OCI-LY7 (cell line): ENCODE data around the gene CTDSP1. TPM values are rescaled to one million over a fixed set of nuclear protein-coding genes. Genes with fewer than 3 reads are reported as not detected.

Experiments used
- BruUV-seq: library from RNA; stranded (reverse); fragments of 400-500 nt; replicated peaks from 2 replicates; lab custom pipeline; 2021; lab: Mats Ljungman, UMichigan
- CTCF ChIA-PET: fragments of 300-600 bp; sonication (Branson Sonifier 250); formaldehyde crosslinking; loops from one replicate; lab custom pipeline; 2022; ENCODE audit warnings: antibody characterized with exemption; ENCODE audit not compliant: unreplicated experiment; lab: Charles Lee
- POLR2A ChIA-PET: fragments of 300-600 bp; sonication (Branson Sonifier 250); formaldehyde crosslinking; loops from one replicate; lab custom pipeline; 2022; ENCODE audit warnings: antibody characterized with exemption; lab: Charles Lee
- DNase-seq: peaks from one replicate; pipeline ENCODE4 v3.0.0-alpha.2; 2015; ENCODE audit warnings: low spot score
- H2AFZ ChIP-seq: fragments of 200-600 bp; sonication (generic), shearing (Covaris generic); 2 replicates; pipeline ENCODE4 v1.6.1; 2014; ENCODE audit warnings: mild to moderate bottlenecking, antibody characterized with exemption, low read length, moderate library complexity
- H3K27ac ChIP-seq: fragments of 200-600 bp; sonication (generic); 2 replicates; pipeline ENCODE4 v1.5.1; 2014; ENCODE audit warnings: mixed run types, low read depth, mild to moderate bottlenecking, moderate library complexity, low read length, inconsistent platforms; ENCODE audit not compliant: poor library complexity, severe bottlenecking
- H3K36me3 ChIP-seq: fragments of 200-600 bp; sonication (generic); 2 replicates; pipeline ENCODE4 v1.6.1; 2014; ENCODE audit warnings: mild to moderate bottlenecking, antibody characterized with exemption, low read length, moderate library complexity, mixed read lengths; ENCODE audit not compliant: insufficient read depth
- H3K4me1 ChIP-seq: fragments of 200-600 bp; sonication (generic); 2 replicates; pipeline ENCODE4 v1.5.1; 2014; ENCODE audit warnings: mild to moderate bottlenecking, low read length; ENCODE audit not compliant: insufficient read depth, poor library complexity, severe bottlenecking
- H3K4me2 ChIP-seq: fragments of 200-600 bp; sonication (generic); 2 replicates; pipeline ENCODE4 v1.6.1; 2014; ENCODE audit warnings: mild to moderate bottlenecking, low read length
- H3K4me3 ChIP-seq: fragments of 200-600 bp; sonication (generic); 2 replicates; pipeline ENCODE4 v1.5.1; 2014; ENCODE audit warnings: mild to moderate bottlenecking, low read depth, low read length; ENCODE audit not compliant: poor library complexity, severe bottlenecking
- H3K79me2 ChIP-seq: fragments of 200-600 bp; sonication (generic); 2 replicates; pipeline ENCODE4 v1.6.1; 2016; ENCODE audit warnings: low read depth, mild to moderate bottlenecking, low read length, moderate library complexity, mixed read lengths; ENCODE audit not compliant: insufficient read depth
- H3K9me2 ChIP-seq: fragments of 200-600 bp; sonication (generic); 2 replicates; pipeline ENCODE4 v1.6.1; 2016; ENCODE audit warnings: mild to moderate bottlenecking, low read length, mixed read lengths; ENCODE audit not compliant: insufficient read depth
- H3K9me3 ChIP-seq: fragments of 200-600 bp; sonication (generic); 2 replicates; pipeline ENCODE4 v1.6.1; 2014; ENCODE audit warnings: mild to moderate bottlenecking, mixed run types, low read length, mixed read lengths
- H4K20me1 ChIP-seq: fragments of 200-600 bp; sonication (generic); 2 replicates; pipeline ENCODE4 v1.6.1; 2014; ENCODE audit warnings: mild to moderate bottlenecking, antibody characterized with exemption, low read length, moderate library complexity, mixed read lengths; ENCODE audit not compliant: insufficient read depth
- EZH2phosphoT487 ChIP-seq: fragments of 200-600 bp; sonication (generic); IDR thresholded peaks from 2 replicates; pipeline ENCODE4 v1.6.1; 2018; ENCODE audit warnings: low read depth, borderline replicate concordance, mild to moderate bottlenecking, mixed run types, antibody characterized with exemption, low read length, moderate library complexity, mixed read lengths
- intact Hi-C: fragments of 100-400 bp; cut with micrococcal nuclease; formaldehyde crosslinking; loops from one replicate; pipeline ENCODE4 v1.10.0; 2022; ENCODE audit not compliant: unreplicated experiment
- total RNA-seq, 2 experiments: library from RNA; depleted of rRNA in 1 of 2; stranded (reverse); fragments of >200 nt in 1 of 2; shearing (Covaris generic) in 1 of 2; gene quantifications; 2 replicates each; pipeline ENCODE4 v1.2.3, GENCODE V29; 2014 to 2022
- TF ChIP-seq, protein P1 (sequence below): fragments of 200-600 bp; sonication (generic); conservative IDR thresholded peaks from 2 replicates; pipeline ENCODE4 v1.5.1; 2014; ENCODE audit warnings: mild to moderate bottlenecking, antibody characterized with exemption, low read length, moderate library complexity, mixed read lengths

The CTDSP1 gene
- total RNA-seq, 2 experiments from 2014 or later: 95.3 to 152 TPM

DNA sequence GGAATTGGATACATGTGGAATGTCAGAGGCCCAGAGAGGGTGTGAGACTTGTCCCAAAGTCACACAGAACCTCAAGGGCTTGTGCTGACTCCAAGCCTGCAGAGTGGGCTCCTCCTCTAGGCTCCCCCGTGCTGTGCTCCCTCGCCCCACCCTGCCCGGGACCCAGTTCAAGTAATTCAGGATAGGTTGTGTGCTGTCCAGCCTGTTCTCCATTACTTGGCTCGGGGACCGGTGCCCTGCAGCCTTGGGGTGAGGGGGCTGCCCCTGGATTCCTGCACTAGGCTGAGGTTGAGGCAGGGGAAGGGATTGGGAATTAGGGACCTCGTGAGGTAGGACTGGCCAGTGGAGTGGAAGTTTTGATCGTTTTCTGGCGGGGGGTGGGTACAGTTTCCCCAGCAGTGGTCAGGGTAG is 2.8 kb downstream of the CTDSP1 start:
- no peaks in the 10 kb centered on the region for H3K9me3 ChIP-seq
- no peak overlapping the region for H3K4me2 ChIP-seq
- TF ChIP-seq, protein P1, sequence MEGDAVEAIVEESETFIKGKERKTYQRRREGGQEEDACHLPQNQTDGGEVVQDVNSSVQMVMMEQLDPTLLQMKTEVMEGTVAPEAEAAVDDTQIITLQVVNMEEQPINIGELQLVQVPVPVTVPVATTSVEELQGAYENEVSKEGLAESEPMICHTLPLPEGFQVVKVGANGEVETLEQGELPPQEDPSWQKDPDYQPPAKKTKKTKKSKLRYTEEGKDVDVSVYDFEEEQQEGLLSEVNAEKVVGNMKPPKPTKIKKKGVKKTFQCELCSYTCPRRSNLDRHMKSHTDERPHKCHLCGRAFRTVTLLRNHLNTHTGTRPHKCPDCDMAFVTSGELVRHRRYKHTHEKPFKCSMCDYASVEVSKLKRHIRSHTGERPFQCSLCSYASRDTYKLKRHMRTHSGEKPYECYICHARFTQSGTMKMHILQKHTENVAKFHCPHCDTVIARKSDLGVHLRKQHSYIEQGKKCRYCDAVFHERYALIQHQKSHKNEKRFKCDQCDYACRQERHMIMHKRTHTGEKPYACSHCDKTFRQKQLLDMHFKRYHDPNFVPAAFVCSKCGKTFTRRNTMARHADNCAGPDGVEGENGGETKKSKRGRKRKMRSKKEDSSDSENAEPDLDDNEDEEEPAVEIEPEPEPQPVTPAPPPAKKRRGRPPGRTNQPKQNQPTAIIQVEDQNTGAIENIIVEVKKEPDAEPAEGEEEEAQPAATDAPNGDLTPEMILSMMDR: no peak
- no peak for TF ChIP-seq EZH2phosphoT487
- BruUV-seq: no TSS peak
- H3K36me3 ChIP-seq: peaks cover 42% of the 10 kb centered on the region
- no peak overlapping the region for H3K27ac ChIP-seq
- H3K9me2 ChIP-seq: no peaks in the 10 kb centered on the region
- no peak for DNase-seq
- H3K4me1 ChIP-seq: peaks cover 66% of the 10 kb centered on the region
- H4K20me1 ChIP-seq: no peaks in the 10 kb centered on the region
- intact Hi-C loops: no loop called here
- ChIA-PET CTCF (no interaction called here), POLR2A (interaction anchor here (1.1 kb wide), 1 partner anchor 130 kb away, joined by 3 read pairs; no protein-coding TSS in a partner anchor)
- H3K79me2 ChIP-seq: peaks cover 19% of the 10 kb centered on the region
- no peak overlapping the region for H3K4me3 ChIP-seq
- H2AFZ ChIP-seq: no peak overlapping the region

DNA sequence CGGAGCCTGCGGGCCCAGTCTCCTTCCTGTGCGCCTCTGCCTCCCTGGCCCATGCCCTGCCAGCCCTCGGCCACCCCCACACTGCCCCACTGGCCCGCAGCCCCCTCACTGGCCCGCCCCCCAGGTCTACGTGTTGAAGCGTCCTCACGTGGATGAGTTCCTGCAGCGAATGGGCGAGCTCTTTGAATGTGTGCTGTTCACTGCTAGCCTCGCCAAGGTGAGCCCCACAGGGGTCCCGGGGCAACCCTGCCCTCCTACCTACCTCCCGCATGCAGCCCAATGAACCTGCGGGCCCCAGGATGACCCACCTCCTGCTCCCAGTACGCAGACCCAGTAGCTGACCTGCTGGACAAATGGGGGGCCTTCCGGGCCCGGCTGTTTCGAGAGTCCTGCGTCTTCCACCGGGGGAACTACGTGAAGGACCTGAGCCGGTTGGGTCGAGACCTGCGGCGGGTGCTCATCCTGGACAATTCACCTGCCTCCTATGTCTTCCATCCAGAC is 3.3 kb downstream of the CTDSP1 start:
- Histone ChIP-seq H2AFZ (no peak overlapping the region), H4K20me1 (no peaks in the 10 kb centered on the region), H3K4me3 (no peak overlapping the region), H3K4me2 (peak overlapping the region; percentile 33; the same call in 1 of the 2 replicates), H3K79me2 (peaks cover 19% of the 10 kb centered on the region), H3K9me3 (no peaks in the 10 kb centered on the region), H3K4me1 (peaks cover 65% of the 10 kb centered on the region), H3K36me3 (peaks cover 42% of the 10 kb centered on the region), H3K27ac (no peak overlapping the region), H3K9me2 (no peaks in the 10 kb centered on the region)
- no TSS peak for BruUV-seq
- intact Hi-C loops: no loop called here
- POLR2A ChIA-PET: no interaction called here
- DNase-seq: no peak
- CTCF ChIA-PET: no interaction called here
- TF ChIP-seq, protein P1: no peak
- no peak for TF ChIP-seq EZH2phosphoT487

DNA sequence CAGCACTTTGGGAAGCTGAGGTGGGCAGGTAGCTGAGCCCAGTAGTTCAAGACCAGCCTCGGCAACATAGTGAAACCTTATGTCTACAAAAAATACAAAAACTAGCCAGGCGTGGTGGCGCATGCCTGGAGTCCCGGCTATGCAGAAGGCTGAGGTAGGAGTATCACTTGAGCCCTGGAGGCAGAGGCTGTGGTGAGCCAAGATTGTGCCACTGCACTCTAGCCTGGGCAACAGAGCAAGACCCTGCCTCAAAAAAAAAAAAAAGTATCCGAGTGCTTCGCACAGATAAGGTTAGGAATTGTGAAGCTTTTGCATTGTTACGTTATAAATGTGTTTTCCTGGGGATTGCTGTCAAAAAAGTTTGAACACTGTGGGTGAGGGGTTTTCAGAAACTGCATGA is 4.1 kb downstream of the CTDSP1 start:
- peak overlapping the region; percentile 27 for H3K4me3 ChIP-seq
- DNase-seq: peak; percentile 13
- no peaks in the 10 kb centered on the region for H4K20me1 ChIP-seq
- TF ChIP-seq, protein P1: no peak
- no peak for TF ChIP-seq EZH2phosphoT487
- ChIA-PET POLR2A (interaction anchor here (0.5 to 1.3 kb wide), 3 partner anchors 34 to 113 kb away, joined by 3 to 4 read pairs (median 4); no protein-coding TSS in a partner anchor), CTCF (no interaction called here)
- no TSS peak for BruUV-seq
- H3K9me2 ChIP-seq: no peaks in the 10 kb centered on the region
- H3K79me2 ChIP-seq: peaks cover 19% of the 10 kb centered on the region
- H3K9me3 ChIP-seq: no peaks in the 10 kb centered on the region
- peak overlapping the region; percentile 81 for H3K27ac ChIP-seq
- peaks cover 42% of the 10 kb centered on the region for H3K36me3 ChIP-seq
- H3K4me1 ChIP-seq: peaks cover 58% of the 10 kb centered on the region
- intact Hi-C loops: no loop called here
- no peak overlapping the region for H2AFZ ChIP-seq
- peak overlapping the region; percentile 90 for H3K4me2 ChIP-seq
